OCI-LY3 (cell line): ENCODE measurements around the gene PDXK.

Source experiments
- EZH2phosphoT487 ChIP-seq: fragments of 200-600 bp; shearing (Covaris generic); IDR thresholded peaks from 2 replicates; pipeline ENCODE4 v1.6.1; 2018; ENCODE audit warnings: antibody characterized with exemption, mixed run types, low read depth
- TF ChIP-seq, protein P1 (sequence below): fragments of 200-600, 300-600 bp; sonication (generic); IDR thresholded peaks from 2 replicates; pipeline ENCODE4 v1.5.1; 2014; ENCODE audit warnings: antibody characterized with exemption, low read length, low read depth

GRCh38 chr21:43794857-43795256 lies 75.9 kb downstream of the PDXK start:
- TF ChIP-seq, protein P1, sequence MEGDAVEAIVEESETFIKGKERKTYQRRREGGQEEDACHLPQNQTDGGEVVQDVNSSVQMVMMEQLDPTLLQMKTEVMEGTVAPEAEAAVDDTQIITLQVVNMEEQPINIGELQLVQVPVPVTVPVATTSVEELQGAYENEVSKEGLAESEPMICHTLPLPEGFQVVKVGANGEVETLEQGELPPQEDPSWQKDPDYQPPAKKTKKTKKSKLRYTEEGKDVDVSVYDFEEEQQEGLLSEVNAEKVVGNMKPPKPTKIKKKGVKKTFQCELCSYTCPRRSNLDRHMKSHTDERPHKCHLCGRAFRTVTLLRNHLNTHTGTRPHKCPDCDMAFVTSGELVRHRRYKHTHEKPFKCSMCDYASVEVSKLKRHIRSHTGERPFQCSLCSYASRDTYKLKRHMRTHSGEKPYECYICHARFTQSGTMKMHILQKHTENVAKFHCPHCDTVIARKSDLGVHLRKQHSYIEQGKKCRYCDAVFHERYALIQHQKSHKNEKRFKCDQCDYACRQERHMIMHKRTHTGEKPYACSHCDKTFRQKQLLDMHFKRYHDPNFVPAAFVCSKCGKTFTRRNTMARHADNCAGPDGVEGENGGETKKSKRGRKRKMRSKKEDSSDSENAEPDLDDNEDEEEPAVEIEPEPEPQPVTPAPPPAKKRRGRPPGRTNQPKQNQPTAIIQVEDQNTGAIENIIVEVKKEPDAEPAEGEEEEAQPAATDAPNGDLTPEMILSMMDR = no peak
- TF ChIP-seq EZH2phosphoT487 = no peak
